Stomach (tissue), 4 donors: ENCODE measurements around the gene TBC1D14.

Experiments used
- CTCF ChIP-seq, 7 experiments: fragments of 450-650 bp in 4 of 7; fragments of 200-600 bp in 3 of 7; sonication (generic) in 3 of 7; IDR thresholded peaks; one replicate each; pipeline ENCODE4 v1.5.1; 2016 to 2019; ENCODE audit warnings: antibody characterized with exemption in 7 of 7, control low read depth in 2 of 7, mild to moderate bottlenecking in 1 of 7
- POLR2A ChIP-seq, 4 donors: fragments of 450-650 bp; IDR thresholded peaks; one replicate each; pipeline ENCODE4 v1.6.1; 2016; ENCODE audit warnings: antibody characterized with exemption in 4 of 4, control low read depth in 2 of 4, mild to moderate bottlenecking in 1 of 4, moderate library complexity in 1 of 4
- POLR2AphosphoS5 ChIP-seq, 3 donors: sonication (generic); formaldehyde crosslinking; IDR thresholded peaks; one replicate each; pipeline ENCODE4 v1.6.1; 2016; ENCODE audit warnings: antibody characterized with exemption in 3 of 3

DNA sequence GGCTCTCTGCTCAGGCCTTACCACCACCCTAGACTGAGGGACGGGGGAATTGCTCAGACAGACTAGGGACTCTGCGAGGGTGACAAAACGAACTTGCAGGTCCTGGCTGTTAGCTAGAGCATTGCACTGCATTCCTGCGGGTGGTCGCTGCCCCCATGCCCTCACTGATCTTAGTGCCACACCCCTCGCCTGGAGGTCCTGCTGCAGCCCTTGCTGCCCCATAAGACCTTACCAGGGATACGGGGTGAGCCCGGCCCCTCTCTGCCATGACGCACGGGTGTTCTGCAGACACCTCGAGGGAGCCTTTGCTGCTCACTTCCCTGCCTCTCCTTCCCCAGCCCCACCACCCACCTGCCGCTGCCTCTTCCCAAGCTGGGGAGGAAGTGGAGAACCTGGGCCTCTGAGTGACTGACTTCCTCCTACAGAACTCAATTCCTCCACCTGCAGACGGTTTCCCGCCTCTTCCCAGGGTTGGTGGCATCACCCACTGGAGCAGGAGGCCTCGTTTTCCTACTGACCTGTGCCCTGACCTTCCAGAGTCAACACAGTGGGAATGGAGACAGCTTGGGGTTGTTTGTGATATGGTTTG lies 19.8 kb upstream of the TBC1D14 start:
- TF ChIP-seq CTCF (IDR thresholded peaks at IDR 0.05) (no peak), POLR2AphosphoS5 (IDR thresholded peaks at IDR 0.05) (no peak), POLR2A (IDR thresholded peaks at IDR 0.05) (no peak)
